Endothelial cell of hepatic sinusoid (primary cell): Measurements from ENCODE around the gene ENKUR.

ENCODE experiments used
- in situ Hi-C: cut with HindIII; loops from 2 replicates; pipeline ENCODE4 v1.10.0; 2017; ENCODE audit warnings: low sequenced_read_pairs

ENKUR gene, protein sequence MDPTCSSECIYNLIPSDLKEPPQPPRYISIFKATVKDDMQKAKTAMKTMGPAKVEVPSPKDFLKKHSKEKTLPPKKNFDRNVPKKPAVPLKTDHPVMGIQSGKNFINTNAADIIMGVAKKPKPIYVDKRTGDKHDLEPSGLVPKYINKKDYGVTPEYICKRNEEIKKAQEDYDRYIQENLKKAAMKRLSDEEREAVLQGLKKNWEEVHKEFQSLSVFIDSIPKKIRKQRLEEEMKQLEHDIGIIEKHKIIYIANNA

DNA sequence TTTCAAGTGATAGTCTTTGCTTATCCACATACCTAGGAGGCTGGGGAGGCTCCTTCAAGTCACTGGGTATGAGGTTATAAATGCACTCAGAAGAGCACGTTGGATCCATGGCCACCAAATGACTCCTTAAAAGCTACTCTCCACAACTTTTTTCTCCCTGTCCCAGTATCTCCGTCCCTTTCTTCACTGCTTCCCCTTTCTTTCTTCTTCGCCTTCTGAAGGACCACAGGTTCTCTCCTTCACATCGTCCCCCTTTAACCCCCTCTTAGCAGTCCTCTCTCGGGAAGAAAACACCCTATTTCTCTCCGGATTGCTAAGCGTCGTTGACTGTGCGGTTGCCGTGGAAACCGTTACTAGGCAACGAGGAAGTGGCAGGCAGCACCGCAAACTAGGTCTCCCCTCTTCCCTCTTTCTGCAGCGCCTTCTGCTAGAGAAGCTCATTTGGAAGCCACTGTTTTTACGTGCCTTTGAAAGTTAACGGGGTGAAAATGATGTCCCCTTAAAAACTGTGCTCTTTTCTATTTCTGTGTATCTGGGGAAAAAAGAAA is at the start of gene ENKUR:
Gene ENKUR (minus strand): TSS at position 331 of the 548 bp plus-strand sequence. CDS start 222 bp downstream, at position 109.
- in situ Hi-C loops, result loop anchor here (5.0 to 10.0 kb wide), 2 partner anchors 51 kb away; no protein-coding TSS in a partner anchor

DNA sequence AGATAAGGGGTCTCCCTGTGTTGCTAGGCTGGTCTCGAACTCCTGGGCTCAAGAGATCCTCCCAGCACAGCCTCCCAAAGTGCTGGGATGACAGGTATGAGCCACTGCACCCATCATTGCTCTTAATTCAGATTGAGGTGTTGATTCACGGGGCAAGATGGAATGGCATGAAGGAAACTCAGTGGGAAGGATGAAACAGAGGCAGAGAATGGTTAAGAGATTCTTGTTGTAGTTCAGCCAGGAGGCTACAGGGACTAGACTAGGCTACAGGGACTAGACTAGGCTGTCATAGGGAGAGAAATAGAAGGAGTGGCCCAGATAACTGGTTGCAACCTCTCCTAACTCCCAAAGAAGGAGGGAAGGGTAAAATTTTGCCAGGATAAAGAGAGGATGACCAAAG is 48.4 kb upstream of the ENKUR start:
- in situ Hi-C loops, result no loop called here

DNA sequence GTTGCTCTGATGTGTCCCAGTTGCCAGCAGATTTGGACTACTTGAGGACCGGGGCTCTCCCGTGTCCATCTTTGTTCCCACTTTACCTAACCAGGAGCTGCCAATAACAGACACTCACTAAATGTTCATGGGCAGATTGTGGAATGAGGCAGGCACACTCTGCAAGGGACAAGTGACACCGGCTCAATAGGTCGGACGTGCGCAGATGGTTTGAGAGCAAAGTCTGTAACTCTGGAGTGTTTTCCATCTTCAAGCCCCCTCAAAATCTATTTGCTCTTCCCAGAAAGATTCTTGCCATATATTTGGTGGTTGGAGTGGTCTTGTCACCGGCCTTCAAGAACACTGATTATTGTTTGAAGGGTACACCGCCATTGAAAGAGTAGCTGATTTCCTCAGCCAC is 47.7 kb upstream of the ENKUR start:
- in situ Hi-C loops, result no loop called here

DNA sequence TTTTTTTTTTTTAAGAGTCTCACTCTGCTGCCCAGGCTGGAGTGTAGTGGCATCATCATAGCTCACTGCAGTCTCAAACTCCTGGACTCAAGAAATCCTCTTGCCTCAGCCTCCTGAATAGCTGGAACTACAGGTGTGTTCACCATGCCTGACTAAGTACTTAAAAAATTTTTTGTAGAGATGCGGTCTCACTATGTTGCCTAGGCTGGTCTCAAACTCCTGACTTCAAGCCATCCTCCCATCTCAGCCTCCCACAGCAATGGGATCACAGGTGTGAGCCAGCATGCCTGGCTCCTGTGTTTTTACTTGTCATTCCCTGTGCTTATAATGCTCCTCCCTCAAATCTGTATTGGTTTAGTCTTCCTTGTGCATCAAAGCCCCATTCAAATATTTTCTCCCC is 47.2 kb upstream of the ENKUR start:
- in situ Hi-C loops, result no loop called here

DNA sequence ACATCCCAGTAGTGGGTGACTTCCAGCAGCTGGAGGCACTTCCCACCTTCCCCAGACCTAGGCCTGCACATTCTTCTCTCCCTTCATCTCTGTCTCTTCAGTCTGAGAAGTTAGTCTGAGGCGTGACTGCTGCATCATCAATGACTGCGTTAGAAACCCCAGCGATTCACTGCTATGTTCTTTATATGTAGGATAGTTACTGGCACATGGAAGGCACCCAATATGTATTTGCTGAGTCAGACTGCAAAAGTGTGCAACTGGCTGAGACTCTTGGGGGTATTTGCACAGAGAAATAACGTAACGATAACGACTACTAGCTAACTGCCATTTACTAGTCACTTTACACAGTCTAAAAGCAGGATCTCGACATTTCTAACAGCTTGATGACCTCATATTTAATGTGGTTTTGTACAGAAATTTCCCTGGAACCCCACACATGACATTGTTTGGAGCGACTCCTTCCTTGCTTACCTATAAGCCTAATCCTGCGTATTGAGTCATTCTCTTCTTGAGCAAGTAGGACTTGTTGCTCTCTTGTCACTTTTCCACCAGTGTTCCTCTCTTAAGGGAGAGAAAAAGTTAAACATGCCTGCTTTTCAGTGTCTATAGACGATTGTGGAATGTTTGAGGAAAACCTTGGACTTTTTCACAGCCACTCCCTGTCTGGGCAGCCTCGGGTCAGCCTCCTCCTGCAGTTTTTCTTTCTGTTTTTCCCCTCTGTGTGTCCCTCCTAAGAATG is 45.9 kb upstream of the ENKUR start:
- in situ Hi-C loops, result no loop called here

DNA sequence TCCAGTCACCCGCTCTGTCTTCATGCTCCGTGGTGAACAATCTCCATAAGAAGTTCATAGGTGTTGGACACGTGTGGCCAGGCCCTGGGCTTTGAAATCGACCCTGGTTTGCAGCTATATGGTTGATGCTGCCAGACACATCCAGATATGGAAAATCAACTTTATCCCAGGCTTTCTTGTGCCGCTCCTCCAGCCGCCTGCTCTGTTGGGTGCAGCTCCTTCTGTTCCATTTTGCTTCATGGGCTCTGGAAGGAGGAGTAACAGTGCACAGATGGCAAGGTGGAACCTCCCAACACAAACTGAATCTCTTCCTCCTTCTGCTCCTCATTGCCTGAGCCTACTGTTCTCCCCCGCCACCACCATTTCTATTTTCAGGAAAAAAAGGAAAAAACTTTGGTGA is 45.2 kb upstream of the ENKUR start:
- in situ Hi-C loops, result no loop called here

DNA sequence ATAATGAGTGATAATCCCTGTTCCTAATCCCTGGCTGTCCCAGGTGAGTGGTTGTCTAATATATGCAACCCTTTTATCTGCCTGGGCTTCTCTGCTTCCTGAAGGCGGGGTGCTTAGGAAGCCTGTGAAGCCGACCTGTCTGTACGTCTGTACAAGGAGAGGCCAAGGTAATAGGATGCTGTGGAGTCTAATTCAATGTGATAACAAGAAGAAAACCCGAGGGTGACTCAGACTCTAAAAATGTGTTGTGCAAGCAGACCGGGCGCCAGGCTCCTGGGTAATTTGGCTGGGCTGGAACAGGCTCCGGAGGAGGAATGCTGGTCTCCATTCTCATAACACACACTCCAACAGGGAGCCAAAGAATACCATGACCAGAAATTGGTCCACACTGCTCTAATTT is 44.0 kb upstream of the ENKUR start:
- in situ Hi-C loops, result no loop called here

DNA sequence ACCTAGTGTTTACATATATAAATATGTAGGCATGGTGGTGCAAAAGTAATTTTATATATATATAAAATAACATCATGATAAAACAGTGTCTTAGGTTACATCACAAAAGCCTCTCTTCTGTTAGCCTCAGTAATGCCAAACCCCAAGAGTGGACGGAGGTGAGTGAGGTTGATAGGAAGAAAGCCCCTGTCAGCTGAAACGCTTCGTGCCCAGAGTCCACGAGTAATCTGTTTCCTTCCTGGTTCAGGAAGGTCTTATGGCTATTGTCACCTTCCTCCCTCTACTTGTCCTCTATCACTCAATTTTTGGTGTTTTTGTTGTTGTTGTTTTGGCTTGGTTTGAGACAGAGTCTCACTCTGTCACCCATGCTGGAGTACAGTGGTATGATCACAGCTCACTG is 41.9 kb upstream of the ENKUR start:
- in situ Hi-C loops, result no loop called here

DNA sequence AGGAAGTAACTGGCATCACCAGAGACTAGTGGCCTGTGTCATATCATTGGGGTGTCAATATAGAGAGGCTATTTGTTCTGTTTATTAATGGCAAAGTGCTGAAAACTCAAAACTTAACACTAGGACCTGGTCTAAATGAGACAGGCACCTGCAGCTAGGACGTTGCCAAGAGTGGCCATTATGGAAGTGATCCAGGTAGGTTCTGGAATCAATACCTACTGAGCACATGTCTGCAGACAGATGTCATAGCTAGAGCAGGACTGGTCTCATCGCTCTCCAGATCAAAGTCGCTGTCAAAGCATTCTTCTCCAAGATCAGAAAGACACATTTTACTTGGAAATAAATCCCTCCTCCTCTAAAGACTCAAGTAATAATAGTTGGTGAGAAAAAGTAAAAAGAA is 40.8 kb upstream of the ENKUR start:
- in situ Hi-C loops, result no loop called here

DNA sequence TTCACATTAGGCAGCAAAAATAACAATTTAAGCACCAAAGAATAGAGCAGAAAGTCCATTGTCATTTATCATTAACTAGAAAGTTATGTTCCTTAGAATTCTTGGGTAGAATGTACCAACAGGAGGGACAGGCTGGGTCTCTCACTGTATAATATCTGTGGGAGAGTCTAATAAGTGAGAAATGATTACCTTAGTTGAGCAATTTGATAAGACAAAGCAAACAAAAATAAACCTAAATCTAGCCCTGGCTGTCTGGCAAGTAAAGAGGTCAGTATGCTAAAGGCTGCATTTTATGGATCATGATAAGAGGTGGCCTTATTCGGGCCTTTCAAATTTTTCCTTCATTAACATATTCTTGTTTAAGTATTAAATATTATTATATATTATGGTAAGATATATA is 36.1 kb upstream of the ENKUR start:
- in situ Hi-C loops, result no loop called here

DNA sequence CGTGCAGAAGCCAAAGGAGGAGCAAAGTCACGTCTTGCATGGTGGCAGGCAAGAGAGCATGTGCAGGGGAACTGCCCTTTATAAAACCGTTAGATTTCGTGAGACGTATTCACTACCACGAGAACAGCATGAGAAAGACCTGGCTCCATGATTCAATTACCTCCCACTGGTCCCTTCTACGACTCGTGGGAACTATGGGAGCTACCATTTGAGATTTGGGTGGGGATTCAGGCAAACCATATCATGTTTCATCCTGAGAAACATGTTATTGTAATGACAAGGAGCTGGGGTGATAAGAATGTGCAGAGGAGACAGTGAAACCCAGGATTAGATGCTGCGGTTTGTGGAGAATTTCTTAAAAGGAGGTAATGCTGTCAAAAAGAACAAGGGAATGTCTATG is 34.4 kb upstream of the ENKUR start:
- in situ Hi-C loops, result no loop called here

DNA sequence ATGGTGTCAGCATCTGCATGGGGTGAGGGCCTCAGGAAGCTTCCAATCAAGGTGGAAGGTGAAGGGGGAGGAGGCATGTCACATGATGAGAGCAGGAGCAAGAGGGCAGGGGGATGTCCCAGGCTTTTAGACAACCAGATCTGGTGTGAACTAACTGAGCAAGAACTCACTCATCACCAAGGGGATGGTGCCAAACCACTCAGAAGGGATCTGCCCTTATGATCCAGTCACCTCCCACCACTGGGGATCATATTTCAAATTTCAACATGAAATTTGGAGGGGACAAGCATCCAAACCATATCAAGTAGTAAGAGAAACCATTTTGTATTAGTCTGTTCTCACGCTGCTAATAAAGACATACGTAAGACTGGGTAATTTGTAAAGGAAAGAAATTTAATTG is 34.0 kb upstream of the ENKUR start:
- in situ Hi-C loops, result no loop called here

DNA sequence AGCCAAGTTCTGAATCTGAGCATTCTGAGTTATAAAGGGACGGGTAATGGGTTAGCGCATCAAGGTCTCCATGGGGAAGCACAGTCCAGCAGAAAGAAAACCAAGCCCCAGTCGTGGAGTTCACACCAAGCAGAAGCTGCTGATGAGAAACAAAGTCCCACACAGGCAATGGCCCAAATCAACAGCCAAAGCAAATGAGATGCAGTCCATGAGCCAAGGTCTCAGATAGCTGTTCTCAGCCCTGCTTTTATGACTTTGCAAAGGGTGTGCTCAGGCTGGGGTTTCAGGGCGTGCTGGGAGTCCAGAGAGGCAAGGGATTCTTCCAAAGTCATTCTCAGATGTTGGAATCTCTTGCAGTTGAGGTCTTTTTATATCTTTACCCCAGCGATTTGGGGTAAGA is 32.5 kb upstream of the ENKUR start:
- in situ Hi-C loops, result no loop called here

DNA sequence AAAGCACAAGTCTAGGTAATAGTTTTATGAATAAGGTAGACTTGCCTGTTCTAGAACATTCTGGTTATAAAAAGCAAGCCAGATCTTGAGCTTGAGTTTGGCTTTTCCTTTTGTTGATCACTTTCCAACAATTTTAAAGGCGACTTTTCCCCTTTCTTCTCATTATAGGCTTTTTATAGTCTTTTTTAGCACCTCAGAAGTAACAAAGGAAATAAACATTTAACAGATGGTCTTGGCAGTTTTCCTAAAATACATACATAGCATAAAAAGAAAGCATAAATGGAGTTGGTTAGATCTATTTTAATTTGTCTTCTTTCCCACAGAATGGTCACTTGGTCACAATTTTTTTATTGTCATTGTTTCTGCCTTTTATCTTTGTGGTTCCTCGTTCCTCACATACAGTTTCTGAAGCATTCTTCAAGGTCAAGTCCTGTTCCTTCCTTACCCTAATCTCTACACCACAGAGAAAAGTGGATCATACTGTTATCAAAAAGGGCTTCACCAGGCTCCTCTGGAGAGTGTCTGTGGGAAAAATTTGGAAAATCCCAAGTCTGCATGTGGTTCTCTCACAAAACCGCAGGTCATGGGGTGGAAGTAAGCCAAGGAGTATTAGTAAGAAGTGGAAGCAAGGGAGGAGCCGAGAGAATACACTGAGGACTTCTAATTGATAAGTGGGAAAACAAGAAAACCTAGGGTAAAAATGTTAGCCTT is 31.8 kb upstream of the ENKUR start:
- in situ Hi-C loops, result no loop called here

DNA sequence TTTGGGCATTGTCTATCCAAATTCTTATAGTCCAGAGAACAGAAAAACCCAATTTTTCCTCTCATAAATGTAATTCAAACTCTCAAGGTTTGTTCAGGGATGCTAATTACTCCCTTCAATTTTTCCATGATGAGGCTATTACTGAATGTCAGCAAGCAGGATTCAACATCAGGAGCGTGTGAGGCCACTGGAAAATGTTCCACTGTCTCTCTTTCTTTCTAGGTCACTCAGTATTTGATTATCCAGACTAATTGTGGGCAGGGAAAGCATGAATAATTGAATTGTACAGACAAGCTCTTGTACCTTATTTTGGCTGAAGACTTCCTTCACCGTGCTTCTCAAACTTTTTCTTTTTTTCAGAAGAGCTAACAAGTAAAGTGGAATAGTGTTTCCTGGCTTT is 31.1 kb upstream of the ENKUR start:
- in situ Hi-C loops, result no loop called here

DNA sequence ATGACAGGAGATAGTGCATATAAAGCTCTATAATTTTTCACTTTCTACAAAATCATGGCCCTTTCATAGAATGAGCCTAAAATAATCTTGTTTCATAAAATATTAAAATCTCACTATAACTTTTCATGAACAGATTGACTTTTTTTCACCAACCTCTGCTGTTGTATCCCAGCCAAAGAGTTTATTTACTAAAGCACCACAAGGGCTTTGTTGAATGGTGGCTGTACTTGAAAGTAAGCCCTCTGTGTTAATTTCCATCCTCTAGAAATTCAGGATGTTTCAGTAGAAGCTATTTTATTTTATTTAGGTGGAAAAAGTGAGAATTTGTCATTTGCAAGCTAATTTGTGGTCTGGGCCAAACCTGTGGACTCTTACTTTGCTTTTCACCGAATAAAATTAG is 30.7 kb upstream of the ENKUR start:
- in situ Hi-C loops, result no loop called here

DNA sequence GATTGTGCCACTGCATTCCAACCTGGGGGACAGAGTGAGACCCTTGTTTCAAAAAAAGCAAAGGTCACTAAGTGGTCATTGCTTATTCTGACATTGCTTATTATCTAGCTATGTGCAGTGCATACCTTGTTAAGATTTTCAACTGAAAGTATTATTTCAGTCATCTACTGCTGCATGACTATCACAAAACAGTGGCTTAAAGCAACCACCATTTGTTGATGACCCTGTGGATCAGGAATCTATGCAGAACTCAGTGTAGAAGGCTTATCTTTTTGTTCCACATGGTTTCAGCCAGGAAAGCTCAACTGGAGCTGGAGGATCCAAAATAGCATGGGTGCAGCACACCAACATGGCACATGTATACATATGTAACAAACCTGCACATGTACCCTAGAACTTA is 23.6 kb upstream of the ENKUR start:
- in situ Hi-C loops, result no loop called here

DNA sequence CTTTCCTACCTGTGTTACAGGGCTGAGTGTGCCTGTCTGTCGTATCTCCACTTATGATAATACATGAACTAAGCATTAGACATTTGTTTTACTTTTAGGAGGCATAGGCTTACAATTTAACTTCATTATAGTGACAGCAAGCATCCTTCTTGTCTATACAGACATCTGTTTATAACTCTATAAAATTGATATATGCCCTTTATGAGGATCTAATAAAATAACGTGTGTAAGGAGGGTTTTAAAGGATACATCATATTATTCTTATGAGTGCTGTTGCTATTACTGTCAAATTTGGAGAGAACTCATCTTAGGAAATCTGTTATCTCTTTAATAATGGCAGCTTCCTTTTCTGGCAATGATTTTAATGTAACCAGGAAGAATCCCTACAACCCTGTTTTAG is 22.4 kb upstream of the ENKUR start:
- in situ Hi-C loops, result no loop called here

DNA sequence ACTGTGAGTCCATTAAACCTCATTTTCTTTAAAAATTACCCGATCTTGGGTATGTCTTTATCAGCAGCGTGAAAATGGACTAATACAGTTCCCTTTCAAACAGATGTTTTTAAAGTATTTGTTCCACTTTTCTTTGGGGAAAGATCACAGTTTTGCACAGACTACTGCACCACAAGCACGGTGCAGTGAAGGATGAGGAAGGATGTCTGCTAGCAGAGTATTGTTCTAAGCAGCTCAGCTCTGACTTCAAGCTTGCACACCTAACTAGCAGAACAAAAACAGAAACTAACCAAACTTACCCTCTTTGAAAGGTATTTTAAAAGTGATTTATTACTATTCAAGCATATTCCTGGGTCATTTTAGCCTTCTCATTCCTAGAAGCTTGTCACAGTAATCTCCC is 20.4 kb upstream of the ENKUR start:
- in situ Hi-C loops, result no loop called here

DNA sequence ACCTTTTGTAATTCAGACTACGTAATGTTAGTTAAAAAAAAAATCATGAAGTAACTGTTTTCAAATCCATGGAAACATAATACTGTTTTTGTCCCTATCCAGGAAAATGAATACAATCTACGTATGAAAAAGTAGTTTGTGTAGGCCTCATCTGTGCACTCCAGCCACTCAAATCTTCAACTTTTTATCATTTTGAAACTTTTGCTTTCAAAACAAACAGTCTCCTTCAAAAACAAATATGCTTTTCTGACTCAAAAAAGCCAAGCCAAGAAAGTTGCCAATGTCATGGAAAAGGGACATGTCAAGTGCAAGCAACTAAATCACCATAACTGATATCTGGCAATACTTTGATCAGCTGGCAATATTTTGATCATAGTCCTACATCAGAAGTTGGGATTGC is 13.6 kb upstream of the ENKUR start:
- in situ Hi-C loops, result no loop called here

DNA sequence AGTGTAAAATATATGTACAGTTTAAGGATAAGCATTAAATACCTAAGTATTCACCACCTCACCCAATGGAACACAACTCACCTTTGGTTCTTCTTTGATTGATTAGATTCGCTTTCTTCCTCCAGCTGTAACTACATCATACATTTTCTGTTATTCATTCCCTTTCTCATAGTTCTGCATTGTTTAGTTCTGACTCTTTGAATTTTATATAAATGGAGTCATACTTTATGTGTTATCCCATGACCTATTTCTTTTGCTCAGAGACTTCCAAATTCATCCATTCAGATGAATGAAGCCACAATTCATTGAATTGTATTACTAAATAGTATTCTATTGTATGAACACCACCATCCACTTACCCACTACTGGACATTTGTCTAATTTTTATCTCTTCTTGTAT is 12.8 kb upstream of the ENKUR start:
- in situ Hi-C loops, result no loop called here

DNA sequence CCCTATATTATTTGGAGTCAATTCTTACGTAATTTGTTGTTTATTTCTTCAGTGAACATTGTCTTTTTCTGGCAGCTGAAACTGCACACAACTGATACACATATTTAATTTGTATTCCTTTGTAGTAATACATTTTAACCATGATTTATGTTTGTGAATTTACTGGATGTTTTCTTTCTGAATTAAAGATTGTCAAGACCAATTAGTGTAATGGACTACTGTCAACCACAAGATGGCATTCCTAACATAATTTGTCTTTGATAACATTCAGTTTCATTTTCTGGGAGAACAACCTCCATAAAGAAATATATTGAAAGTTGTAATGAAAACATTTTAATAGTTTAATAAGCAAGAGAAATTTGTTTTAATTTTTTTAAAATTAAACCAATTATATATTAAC is 10.5 kb upstream of the ENKUR start:
- in situ Hi-C loops, result no loop called here
